ENCODE data around the gene DLGAP3. TPM values are rescaled to one million over a fixed set of nuclear protein-coding genes. Genes with fewer than 3 reads are reported as not detected.

The DLGAP3 gene
- total RNA-seq, 1 experiment from 2014 or later = 7.3 TPM

DNA sequence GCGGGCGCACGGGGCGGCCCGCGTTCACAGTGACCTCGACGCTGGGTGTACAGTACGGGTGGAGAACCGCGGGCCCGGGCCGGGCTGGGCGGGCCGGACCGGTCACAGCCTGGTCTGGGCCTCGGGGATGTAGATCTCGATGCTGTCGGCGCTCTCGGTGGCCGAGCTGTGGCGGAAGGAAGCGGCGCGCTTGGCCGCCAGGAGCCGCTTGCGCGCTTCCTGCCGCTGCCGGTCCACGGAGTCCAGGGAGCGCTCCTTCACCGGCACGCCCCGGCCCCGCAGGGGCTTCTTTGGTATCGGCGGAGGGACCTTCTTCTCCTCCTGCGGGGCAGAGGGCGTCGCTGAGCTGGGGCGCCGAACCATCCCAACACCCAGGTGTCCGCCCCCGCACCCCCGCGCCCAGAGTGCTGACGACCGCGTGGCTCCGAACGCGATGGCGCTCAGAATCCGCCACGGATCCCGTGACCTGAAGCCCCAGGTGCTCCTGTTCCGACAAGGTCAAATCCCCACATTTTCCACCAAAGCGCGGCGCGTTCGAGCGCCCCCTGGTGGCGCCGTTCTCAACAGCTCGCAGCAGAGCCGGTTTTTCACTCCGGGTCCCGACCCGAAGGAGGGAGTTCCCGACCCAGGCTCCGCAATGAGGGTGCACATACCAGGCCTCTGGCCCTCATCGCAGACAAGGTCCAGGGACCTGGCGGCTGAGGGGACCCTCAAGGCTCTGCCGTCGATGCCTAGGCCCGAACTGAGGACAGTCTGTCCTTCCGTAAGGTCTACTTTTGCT is 63.3 kb downstream of the DLGAP3 start:
- H3K23me2 ChIP-seq (ENCODE audit: insufficient read length, low read depth, low read length, poor library complexity, severe bottlenecking) = no peaks in the 10 kb centered on the region

More for the DNA sequence above, 63.3 kb downstream of the DLGAP3 start:
- Histone ChIP-seq H3K9me3 (ENCODE audit: control insufficient read depth, low read depth, low read length) (no peaks in the 10 kb centered on the region), H2BK12ac (ENCODE audit: insufficient read length, low read depth, low read length) (no peak overlapping the region), H2BK120ac (ENCODE audit: low read depth, low read length, poor library complexity, severe bottlenecking) (no peak overlapping the region), H2BK15ac (ENCODE audit: low read depth, low read length) (no peak overlapping the region), H3K4ac (ENCODE audit: low read depth, low read length) (no peak overlapping the region), H3K4me2 (ENCODE audit: insufficient read depth, insufficient read length, low read length) (peak overlapping the region; percentile 3), H3K79me2 (ENCODE audit: insufficient read depth, low read length) (no peaks in the 10 kb centered on the region), H3K23ac (ENCODE audit: insufficient read length, low read depth, low read length) (no peak overlapping the region), H3K56ac (ENCODE audit: insufficient read length, low read depth, low read length) (no peak overlapping the region), H3K27me3 (ENCODE audit: insufficient read depth, low read length) (no peaks in the 10 kb centered on the region), H3K4me1 (ENCODE audit: insufficient read depth, low read length) (no peaks in the 10 kb centered on the region), H3K27ac (ENCODE audit: insufficient read length, low read depth, low read length) (no peak overlapping the region), H2AFZ (ENCODE audit: low read length) (no peak overlapping the region), H4K91ac (ENCODE audit: insufficient read length, low read depth, low read length) (no peak overlapping the region), H4K20me1 (ENCODE audit: control insufficient read depth, insufficient read depth, insufficient read length) (no peaks in the 10 kb centered on the region), H3K18ac (ENCODE audit: insufficient read length, low read depth, low read length) (no peak overlapping the region), H3K79me1 (ENCODE audit: insufficient read depth, low read depth, low read length, poor library complexity, severe bottlenecking) (no peaks in the 10 kb centered on the region), H4K5ac (ENCODE audit: insufficient read length, low read depth, low read length) (no peak overlapping the region), H4K8ac (replicated peaks; ENCODE audit: insufficient read length, low read depth, low read length) (no peak overlapping the region), H3K9ac (ENCODE audit: extremely low read depth, insufficient read length, low read length) (no peak overlapping the region), H3K14ac (ENCODE audit: insufficient read depth, low read length) (peak overlapping the region; percentile 16), H2AK5ac (ENCODE audit: insufficient read length, low read length) (no peak overlapping the region), H3T11ph (ENCODE audit: low read length) (no peak overlapping the region), H2BK5ac (ENCODE audit: insufficient read length, low read length) (no peak overlapping the region), H2BK20ac (ENCODE audit: low read depth, low read length, poor library complexity, severe bottlenecking) (no peak overlapping the region)
- H3K27ac Mint-ChIP-seq = no peak overlapping the region
- peak overlapping the region; percentile 74 to 78 for H3K4me3 Mint-ChIP-seq
- H3K27me3 Mint-ChIP-seq (ENCODE audit: low read depth) = peaks cover 57% of the 10 kb centered on the region
- no peaks in the 10 kb centered on the region; a peak in 2 of 7 replicates for H3K36me3 Mint-ChIP-seq (ENCODE audit: insufficient read depth in 1 of 3, low read depth in 3 of 3)
- peaks cover 2 to 6% of the 10 kb centered on the region in 2 experiments; a peak in 2 of 4 replicates for H3K4me1 Mint-ChIP-seq
- no peaks in the 10 kb centered on the region for H3K9me3 Mint-ChIP-seq
- WGBS (ENCODE audit: extremely low coverage, insufficient read length, low lambda C conversion rate) = no CpG with 5 or more reads among the region's 81 CpGs
- TF ChIP-seq, protein P1, sequence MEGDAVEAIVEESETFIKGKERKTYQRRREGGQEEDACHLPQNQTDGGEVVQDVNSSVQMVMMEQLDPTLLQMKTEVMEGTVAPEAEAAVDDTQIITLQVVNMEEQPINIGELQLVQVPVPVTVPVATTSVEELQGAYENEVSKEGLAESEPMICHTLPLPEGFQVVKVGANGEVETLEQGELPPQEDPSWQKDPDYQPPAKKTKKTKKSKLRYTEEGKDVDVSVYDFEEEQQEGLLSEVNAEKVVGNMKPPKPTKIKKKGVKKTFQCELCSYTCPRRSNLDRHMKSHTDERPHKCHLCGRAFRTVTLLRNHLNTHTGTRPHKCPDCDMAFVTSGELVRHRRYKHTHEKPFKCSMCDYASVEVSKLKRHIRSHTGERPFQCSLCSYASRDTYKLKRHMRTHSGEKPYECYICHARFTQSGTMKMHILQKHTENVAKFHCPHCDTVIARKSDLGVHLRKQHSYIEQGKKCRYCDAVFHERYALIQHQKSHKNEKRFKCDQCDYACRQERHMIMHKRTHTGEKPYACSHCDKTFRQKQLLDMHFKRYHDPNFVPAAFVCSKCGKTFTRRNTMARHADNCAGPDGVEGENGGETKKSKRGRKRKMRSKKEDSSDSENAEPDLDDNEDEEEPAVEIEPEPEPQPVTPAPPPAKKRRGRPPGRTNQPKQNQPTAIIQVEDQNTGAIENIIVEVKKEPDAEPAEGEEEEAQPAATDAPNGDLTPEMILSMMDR (conservative IDR thresholded peaks at IDR 0.05) = peak; percentile 99
- DNase-seq = peak; percentile 87
